Endometrial microvascular endothelial cells (primary cell): ENCODE results near the gene UCK1. TPM values are rescaled to one million over a fixed set of nuclear protein-coding genes. Genes with fewer than 3 reads are reported as not detected.
"Not testable (repeated sequence)": the region's sequence is repeated elsewhere in the genome, so short reads cannot be mapped to it uniquely, and the experiment has no call there.

Experiments
- in situ Hi-C: cut with HindIII; loops from 2 replicates; pipeline ENCODE4 v1.10.0; 2017; ENCODE audit warnings: low sequenced_read_pairs, low pct_unique_long_range_greater_than_20kb; ENCODE audit errors: inconsistent ontology term
- total RNA-seq: library from RNA; depleted of rRNA; stranded (reverse); fragments of >200 nt; gene quantifications from one replicate; pipeline ENCODE4 v1.2.3, GENCODE V29; 2015; ENCODE audit errors: inconsistent ontology term

UCK1 gene
- total RNA-seq, 1 donor from 2014 or later: 32.7 TPM

DNA sequence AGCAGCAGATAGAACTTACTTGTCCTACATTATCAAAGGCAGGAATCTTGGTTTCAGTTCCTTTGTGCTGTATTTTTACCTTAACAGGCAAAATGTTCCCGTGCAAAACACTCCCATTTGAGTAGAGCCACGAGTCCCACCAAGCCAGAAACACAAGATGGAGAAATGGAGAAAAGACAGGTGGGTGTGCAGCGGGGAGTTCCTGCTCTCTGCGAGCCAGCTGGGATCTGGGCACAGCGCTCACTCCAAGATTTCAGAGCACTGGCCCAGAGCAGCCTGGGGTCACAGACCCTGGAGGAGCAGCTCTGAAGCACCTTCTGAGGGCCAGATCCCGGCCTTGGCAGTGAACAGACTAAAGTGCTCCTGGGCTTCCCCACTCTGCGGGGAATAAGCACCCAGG, 2.9 kb downstream of the UCK1 start:
- in situ Hi-C loops: no loop called here

DNA sequence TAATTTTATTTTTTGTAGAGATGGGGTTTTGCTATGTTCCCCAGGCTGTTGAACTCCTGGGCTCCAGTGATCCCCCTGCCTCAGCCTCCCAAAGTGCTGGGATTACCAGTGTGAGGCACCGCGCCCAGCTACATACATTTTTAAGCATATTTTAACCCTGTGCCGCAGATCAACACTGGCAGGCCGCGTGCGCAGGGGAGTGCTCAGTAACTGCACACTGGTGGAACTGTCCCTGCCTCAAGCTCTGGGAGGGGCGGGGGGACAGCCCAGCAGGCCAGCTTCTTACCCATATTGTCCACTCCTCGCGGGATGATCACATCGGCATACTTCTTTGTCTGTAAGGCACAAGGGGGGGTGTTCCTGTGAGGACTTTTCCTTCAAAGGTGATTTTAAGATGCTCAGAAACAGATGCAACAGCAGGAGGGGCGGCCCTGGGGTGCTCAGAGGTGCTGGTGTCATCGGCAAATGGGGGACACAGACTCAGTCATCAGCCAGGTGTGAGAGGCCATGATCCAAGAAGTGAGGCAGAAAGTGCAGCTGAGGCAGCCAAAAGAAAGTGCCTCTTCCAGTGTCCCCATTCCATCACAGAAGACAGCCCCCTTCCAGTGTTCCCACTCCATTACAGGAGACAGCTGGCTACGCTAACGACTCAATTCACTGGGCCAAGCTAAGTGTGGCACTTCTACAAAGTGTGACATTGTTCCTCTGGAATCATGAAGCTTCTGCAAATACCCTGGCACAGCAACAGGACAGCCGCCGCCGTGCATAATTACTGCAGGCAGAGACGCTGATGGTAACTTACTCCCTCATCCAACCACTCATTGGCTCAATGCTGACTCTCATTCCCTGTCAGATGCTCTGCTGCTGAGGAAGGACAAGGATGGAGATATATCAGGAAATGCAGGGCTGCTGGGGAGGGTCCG, 5.2 kb downstream of the UCK1 start:
- in situ Hi-C loops: no loop called here

DNA sequence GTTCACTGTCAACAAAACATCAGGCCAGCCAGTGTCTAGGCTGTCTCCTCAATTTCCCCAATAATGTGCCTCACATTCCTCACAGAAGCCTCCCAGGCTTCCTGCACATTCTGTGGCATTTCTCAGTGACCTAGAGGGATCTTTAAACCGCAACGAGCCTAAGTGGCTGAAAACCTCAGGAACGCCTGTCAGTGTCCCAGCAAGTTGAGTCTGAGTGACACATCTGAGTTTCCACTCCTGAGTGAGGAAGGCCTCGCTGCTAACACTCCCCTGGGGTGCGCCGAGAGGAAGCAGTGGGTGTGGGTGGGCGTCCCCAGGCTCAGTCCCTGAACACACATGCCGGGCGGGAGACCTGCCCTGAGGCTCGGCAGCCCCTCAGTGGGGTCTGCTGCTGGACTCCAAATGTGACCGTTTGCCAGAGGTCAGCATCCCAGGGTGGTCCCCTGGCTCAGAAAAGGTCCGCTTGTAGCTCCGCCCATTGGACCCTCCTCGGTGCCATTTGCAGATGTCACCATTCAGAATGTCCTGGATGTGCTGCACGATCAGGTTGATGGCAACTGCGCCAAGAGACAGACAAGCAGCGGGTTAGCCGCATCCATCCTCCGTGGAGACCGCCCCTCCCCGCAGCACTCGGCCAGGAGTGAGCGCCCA, 6.3 kb downstream of the UCK1 start:
- in situ Hi-C loops: no loop called here

DNA sequence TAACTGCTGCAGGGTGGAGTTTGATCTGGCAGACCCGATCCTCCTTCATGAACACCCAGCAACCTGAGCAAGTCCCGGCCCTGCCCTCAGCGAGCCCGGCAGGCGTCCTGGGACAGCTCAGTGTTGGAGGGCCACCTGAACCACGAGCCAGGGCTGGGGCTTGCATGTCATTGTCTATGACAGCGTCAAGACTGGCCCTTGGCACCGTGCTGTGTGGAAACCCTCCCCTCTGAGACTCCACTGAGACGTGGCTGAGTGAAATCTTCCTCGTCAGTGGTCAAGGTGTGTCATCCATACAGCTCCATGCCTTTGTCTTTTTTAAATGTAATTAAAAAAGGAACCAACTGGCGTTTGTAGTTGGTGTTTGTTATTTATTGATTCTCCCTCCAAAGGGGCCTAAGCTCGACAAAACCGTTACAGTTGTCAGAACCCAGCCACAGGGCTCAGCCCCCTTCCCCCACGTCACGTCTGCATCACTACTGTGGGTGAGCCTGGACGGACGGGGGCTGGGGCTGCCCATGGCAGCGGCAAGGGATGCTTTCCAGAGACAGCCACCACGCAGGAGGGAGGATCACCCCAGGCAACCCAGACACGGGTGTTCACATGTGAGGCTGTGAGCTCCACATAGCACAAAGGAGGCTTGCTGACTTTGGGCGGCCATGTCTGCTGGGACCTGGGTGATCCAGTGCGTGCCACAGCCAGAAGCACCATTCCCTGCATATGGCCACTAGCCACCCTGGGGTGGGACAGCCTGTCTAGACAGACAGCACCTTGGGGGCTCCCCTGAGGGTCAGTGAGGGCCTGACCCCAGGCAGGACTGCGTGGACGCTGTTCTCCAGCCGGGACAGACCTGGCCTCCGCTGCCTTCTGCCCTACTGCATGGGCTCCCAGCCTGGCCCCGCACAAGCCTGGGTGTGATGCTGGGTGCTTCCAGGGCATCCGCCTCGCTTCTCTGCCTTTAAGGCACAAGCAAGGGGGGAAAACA, 7.3 kb downstream of the UCK1 start:
- in situ Hi-C loops: no loop called here

DNA sequence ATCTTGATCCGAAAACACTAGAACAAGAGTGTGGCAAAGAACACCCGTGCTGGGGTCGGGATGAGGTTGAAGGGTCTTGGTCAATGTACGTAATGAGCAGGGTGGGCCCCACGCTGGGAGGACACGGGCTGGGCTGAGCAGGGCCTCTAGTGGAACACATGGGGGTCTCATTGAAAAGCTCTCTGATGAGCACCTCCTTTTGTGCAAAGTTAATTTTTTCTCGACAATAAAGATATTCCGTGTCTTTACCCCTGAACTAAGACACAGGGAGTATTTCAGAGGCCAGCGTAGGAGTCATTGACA, 8.0 kb downstream of the UCK1 start:
- in situ Hi-C loops: no loop called here

DNA sequence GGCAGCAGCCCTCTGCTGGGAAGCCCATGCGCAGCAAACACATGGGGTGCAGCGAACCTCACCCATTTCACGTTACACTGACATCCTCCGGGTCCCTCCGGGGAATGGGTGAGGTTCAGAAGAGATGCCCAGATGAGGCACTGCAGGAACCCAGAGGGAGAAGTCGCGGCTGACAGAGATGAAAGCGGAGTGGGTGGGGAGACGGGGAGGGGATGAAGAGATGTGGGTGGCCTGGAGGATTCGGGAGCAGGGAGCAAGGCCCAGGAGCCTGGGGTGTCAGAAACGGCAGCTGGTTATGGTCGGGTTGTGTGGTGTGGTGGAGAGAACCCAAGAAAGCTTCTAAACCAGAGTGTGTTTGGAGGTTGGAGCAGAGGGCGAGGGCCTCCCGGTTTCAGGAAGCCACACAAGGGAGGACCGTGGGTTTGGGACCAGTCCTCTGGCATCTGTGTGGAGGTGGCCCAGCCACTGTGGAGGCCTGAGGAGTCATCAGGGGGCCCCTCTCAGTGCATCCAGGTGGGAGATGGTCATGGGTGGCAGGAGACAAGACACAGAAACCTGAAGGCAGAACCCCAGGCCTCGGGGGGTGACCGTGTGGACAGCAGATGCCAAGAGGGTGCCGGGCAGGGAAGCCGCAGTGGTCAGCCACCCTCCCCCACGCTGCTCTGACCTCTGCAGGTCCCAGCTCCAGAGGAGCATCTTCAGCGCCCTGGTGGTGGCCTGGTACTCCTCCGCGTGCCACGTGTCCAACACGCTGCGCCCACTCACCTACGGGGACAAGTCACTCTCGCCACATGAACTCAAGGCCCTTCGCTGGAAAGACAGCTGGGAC, 8.6 kb downstream of the UCK1 start:
- in situ Hi-C loops: no loop called here

DNA sequence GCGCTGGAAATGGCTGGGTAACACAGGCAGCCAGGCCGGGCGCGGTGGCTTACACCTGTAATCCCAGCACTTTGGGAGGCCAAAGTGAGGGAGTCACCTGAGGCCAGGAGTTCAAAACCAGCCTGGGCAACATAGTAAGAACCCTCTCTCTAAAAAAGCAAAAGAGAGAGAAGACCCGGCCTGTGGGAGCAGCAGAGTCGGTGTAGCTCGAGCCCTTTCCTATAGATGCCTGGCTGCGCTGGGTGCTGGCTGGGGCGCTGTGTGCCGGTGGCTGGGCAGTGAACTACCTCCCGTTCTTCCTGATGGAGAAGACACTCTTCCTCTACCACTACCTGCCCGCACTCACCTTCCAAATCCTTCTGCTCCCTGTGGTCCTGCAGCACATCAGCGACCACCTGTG, 9.2 kb downstream of the UCK1 start:
- in situ Hi-C loops: no loop called here

DNA sequence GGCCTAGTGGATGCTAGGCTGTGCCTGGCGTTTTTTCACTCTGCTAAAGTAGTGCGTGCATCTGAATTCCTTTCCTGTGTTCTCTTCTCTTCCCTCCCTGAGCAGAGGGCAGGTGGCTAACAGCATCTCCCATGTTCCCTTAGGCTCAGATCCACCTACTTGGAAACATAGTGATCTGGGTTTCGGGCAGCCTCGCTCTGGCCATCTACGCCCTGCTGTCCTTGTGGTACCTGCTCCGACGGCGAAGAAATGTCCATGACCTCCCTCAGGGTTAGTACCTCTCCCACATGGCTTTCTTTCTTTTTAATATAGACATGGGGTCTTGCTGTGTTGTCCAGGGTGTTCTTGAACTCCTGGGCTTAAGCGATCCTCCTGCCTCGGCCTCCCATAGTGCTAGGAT, 9.9 kb downstream of the UCK1 start:
- in situ Hi-C loops: no loop called here

DNA sequence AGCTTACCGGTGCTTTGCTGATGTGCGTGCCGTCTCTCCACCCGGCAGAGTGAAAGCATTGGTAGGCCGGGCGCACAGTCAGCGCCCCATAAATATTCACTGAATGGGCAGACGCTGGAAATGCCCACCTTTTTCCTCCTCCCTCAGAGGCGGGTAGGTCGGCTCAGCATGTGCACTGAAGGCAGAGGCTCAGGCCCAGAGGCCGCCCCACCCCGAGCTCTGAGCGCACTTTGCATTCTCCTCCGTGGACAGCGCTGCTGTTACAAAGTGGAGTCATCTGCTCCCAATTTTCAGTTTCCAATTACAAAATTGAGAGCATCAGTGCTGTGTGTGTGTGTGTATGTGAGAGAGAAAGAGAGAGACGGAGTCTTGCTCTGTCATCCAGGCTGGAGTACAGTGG, 10.6 kb downstream of the UCK1 start:
- in situ Hi-C loops: no loop called here

DNA sequence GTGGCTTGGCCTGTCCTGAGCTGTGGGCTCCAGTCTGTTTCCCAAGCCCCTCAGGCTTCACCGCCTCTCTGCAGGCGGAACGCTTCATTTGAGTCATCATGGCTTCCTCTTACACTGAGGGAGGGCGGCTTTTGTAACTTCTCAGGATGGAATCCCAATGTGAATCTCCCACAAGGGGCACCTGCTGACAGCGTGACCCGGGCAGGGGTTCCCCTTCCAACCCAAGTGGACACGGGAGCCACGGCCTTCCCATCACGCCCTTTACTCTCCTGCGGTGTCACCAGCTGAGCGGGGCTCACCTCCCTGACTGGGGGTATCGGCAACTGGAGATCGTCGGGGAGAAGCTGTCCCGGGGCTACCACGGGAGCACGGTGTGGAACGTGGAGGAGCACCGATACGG, 12.5 kb downstream of the UCK1 start:
- in situ Hi-C loops: no loop called here

DNA sequence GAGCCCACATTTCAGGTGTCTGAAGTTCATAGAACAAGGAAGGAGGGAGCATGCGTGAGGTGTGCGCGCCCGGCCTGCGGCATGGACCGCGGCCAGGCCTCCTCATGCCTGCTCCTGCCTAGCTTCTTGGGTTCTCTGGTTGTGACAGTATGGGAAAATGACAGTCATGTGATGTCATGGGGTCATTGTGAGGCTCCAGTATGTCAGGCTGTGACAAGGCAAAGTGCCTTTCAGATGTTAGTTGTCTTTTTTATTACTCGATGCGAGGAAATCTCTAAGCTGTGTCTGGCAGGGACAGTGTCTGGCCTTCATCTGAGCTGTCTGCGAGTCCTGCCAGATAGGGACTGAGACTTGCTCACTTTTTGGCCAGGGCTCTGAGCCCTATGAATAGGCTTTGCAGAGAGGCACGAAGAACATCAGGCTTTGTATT, 13.3 kb downstream of the UCK1 start:
- in situ Hi-C loops: no loop called here

DNA sequence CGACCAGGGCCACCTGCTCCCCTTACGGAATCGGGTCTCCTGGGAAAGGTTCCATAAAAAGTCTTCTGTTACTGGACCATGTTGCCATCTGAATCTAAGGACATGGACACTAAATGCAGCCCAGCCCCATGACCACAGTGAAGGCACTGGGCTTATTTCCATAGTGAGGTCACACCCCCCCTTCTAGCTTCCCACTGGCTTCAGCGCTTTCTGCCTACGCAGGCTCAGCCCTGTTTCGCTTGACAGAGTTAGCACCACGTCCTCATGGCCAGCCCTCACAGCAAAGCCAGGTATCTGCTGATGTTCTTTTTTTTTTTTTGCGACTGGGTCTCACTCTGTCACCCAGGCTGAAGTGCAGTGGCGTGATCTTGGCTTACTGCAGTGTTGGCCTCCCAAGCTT, 14.1 kb downstream of the UCK1 start:
- in situ Hi-C loops: no loop called here

DNA sequence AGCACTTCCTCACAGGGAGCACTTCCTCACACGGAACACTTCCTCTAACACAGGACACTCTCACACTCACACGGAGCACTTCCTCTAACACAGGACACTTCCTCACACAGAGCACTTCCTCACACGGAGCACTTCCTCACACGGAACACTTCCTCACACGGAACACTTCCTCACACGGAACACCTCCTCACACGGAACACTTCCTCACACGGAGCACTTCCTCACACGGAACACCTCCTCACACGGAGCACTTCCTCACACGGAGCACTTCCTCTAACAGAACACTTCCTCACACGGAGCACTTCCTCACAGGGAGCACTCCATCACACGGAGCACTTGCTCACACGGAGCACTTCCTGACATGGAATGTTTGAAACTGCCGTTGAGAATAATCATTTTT, 15.0 kb downstream of the UCK1 start:
- in situ Hi-C loops: no loop called here

DNA sequence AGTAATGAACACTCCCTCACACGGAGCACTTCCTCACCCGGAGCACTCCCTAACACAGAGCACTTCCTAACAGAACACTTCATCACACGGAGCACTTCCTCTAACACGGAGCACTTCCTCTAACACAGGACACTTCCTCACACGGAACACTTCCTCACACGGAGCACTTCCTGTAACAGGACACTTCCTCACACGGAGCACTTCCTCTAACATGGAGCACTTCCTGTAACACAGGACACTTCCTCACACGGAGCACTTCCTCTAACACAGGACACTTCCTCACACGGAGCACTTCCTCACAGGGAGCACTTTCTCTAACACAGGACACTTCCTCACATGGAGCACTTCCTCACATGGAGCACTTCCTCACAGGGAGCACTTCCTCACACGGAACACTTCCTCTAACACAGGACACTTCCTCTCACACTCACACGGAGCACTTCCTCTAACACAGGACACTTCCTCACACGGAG, 15.5 kb downstream of the UCK1 start:
- in situ Hi-C loops: not testable (repeated sequence)

DNA sequence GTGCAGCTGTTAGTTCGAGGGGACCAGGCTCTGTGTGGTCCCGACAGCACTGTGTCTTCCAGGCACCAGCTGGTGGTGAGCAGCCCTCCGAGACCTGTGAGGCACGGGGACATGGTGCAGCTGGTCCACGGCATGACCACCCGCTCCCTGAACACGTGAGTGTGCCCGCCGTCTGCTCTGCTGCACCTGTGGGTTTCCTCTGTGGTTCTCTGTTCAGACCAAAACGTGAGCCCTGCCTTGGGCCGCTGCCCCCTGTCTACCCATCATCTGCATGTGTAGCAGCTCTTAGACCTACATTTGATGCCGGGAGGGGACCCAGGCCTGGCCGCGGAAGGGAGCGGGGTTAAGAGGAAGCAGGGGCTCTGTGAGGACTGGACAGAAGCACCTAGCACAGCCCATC, 17.9 kb downstream of the UCK1 start:
- in situ Hi-C loops: no loop called here

DNA sequence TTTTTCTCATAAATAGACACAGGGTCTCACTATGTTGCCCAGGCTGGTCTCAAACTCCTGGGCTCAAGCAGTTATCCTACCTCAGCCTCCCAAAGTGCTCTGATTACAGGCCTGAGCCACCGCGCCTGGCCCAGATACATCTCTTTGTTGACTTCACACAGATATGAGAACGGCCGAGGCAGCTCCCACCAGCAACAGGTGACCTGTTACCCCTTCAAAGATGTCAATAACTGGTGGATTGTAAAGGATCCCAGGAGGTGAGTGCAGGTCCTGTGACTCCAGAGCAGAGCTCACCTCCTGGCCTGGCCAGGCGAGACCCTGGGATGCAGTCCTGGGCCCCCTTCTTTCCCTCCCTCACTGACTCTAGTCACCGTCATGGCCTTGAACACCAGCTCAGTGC, 19.2 kb downstream of the UCK1 start:
- in situ Hi-C loops: no loop called here

DNA sequence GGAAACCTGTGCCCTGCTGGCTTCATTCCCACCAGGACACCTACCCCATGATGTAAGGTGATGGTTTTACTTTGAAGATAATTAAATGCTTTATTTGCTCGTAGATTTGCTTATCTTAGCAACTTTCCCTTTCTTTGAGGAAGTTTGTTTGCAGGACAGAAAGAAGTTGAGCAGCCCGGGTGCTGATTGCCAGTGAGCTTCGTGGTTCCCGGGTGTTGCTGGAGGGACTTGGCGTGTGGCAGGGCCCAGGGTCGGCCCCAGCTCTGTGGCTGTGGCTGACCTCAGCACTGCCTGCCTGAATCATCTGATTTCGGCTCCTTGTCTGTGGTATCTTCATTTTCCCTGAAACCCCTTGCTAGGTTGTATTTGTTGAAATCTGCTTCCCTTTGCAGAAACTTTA, 19.6 kb downstream of the UCK1 start:
- in situ Hi-C loops: no loop called here

DNA sequence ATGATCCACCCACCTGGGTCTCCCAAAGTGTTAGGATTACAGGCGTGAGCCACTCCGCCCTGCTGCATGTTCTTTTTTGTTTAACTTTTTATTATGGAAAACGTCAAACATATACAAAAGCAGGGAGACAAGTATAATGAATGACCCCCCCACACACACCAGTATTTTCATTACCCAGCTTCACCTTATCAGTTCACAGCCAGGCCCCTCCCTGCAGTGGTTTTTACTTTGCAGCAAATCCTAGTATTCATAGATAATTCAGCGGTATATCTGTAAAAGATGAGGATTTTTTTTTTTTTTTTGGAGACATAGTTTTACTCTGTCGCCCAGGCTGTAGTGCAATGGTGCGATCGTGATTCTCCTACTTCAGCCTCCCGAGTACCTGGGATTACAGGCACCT, 26.1 kb downstream of the UCK1 start:
- in situ Hi-C loops: no loop called here
